GM12878 (cell line): ENCODE data around the gene ADGRV1. TPM values are rescaled to one million over a fixed set of nuclear protein-coding genes. Genes with fewer than 3 reads are reported as not detected.

ENCODE experiments used
- E4F1 ChIP-seq: fragments of 450-650 bp; IDR thresholded peaks from 2 replicates; pipeline ENCODE4 v1.6.1; 2018; ENCODE audit warnings: borderline replicate concordance, mild to moderate bottlenecking; ENCODE audit not compliant: partially characterized antibody
- ESRRA ChIP-seq: IDR thresholded peaks from 2 replicates; pipeline ENCODE4 v1.6.1; 2012; ENCODE audit warnings: mild to moderate bottlenecking, low read length, improper control_type of control experiment
- MEF2B ChIP-seq: fragments of 450-650 bp; IDR thresholded peaks from 2 replicates; pipeline ENCODE4 v1.6.1; 2018; ENCODE audit warnings: mild to moderate bottlenecking, moderate library complexity; ENCODE audit not compliant: partially characterized antibody, poor library complexity, severe bottlenecking
- NFYB ChIP-seq: IDR thresholded peaks from 2 replicates; pipeline ENCODE4 v1.6.1; 2011; ENCODE audit warnings: low read depth, mild to moderate bottlenecking, low read length, improper control_type of control experiment, moderate library complexity; ENCODE audit not compliant: insufficient read depth
- RAD21 ChIP-seq: IDR thresholded peaks from 2 replicates; pipeline ENCODE4 v1.6.1; 2011; ENCODE audit warnings: mild to moderate bottlenecking, low read depth, low read length, moderate library complexity; ENCODE audit not compliant: insufficient read depth
- RUNX3 ChIP-seq: IDR thresholded peaks from 2 replicates; pipeline ENCODE4 v1.6.1; 2012; ENCODE audit warnings: low read length, inconsistent platforms
- SMAD5 ChIP-seq: IDR thresholded peaks from 2 replicates; pipeline ENCODE4 v1.6.1; 2016; ENCODE audit warnings: antibody characterized with exemption, low read depth
- SREBF1 ChIP-seq: IDR thresholded peaks from 2 replicates; pipeline ENCODE4 v1.6.1; 2012; ENCODE audit warnings: mild to moderate bottlenecking, low read length
- STAT1 ChIP-seq: fragments of 450-650 bp; conservative IDR thresholded peaks from 2 replicates; pipeline ENCODE4 v1.6.1; 2014; ENCODE audit warnings: antibody characterized with exemption, mild to moderate bottlenecking
- ZBTB40 ChIP-seq: fragments of 450-650 bp; IDR thresholded peaks from 2 replicates; pipeline ENCODE4 v1.6.1; 2016; ENCODE audit warnings: mild to moderate bottlenecking, moderate library complexity, borderline replicate concordance
- ZNF217 ChIP-seq: fragments of 450-650 bp; IDR thresholded peaks from 2 replicates; pipeline ENCODE4 v1.6.1; 2017; ENCODE audit warnings: antibody characterized with exemption, mild to moderate bottlenecking
- polyA plus RNA-seq, 11 experiments: library from polyadenylated mRNA; depleted of rRNA in 4 of 11; unstranded in 6 of 11; stranded (reverse) in 5 of 11; fragments of >200 nt; fragmentation: Nextera tagmentation in 4 of 11; fragmentation: Illumina TruSeq in 1 of 11; extraction: Ambion mirVana in 4 of 11; extraction: Trizol in 1 of 11; gene quantifications; 1 replicate in 1 of 11; 2 replicates in 10 of 11; pipeline versions ENCODE4 v1.2.1 to v1.2.3, GENCODE V29; 2011 to 2016; ENCODE audit warnings: inconsistent platforms in 2 of 11, missing spikeins in 2 of 11, low read depth in 1 of 11
- total RNA-seq, 4 experiments: library from RNA; depleted of rRNA in 3 of 4; stranded (reverse); fragments of >200 nt in 3 of 4; fragmentation: Illumina TruSeq in 1 of 4; extraction: Trizol in 1 of 4; gene quantifications; 2 replicates each; pipeline versions ENCODE4 v1.2.1 to v1.2.3, GENCODE V29; 2013 to 2021
- TF ChIP-seq, protein P1 (sequence below): fragments of 150-350 bp; IDR thresholded peaks from 2 replicates; pipeline ENCODE4 v1.6.1; 2014; ENCODE audit warnings: mild to moderate bottlenecking, low read depth, low read length
- TF ChIP-seq, protein P2 (sequence below), 3 experiments: IDR thresholded peaks in 2 of 3; conservative IDR thresholded peaks in 1 of 3; 2 replicates each; pipeline ENCODE4 v1.5.1; 2011; ENCODE audit warnings: low read depth in 3 of 3, low read length in 3 of 3, mild to moderate bottlenecking in 3 of 3, control low read depth in 2 of 3, moderate library complexity in 2 of 3, inconsistent platforms in 1 of 3, mixed read lengths in 1 of 3; ENCODE audit not compliant: control insufficient read depth in 2 of 3, insufficient read depth in 1 of 3; ENCODE audit errors: extremely low read depth in 1 of 3

Gene ADGRV1
- total and polyA plus RNA-seq, 10 of the 15 experiments (the other 5 are each of a cell fraction or from before 2014, with no cell fraction given), result 0.04 to 8.1 (median 0.16) TPM; not detected in 1

DNA sequence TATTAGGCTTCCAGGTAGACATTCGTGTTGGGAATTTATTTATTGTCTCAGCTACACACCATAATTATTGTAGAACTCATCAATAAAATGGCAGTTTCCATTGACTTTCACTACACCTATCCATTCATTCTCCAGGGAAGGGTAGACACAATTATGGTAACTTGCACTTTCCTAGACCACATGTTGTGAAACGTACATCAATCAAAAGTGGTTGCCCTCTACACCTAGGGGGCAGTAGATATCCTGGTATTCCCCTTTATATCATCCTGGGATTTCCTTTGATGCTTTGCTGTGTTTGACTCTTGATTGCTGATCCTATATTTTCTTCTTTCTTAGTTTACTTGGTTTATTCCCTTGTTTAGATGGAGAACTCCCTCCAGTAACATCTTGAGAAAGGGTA is 47.9 kb downstream of the ADGRV1 start (continued):
- TF ChIP-seq ZBTB40 (no peak), STAT1 (no peak), ZNF217 (no peak), ESRRA (no peak), NFYB (no peak), SREBF1 (no peak), E4F1 (no peak), RAD21 (peak; percentile 44), MEF2B (no peak), RUNX3 (peak; percentile 22; the same call in 1 of the 2 replicates), SMAD5 (no peak)
- TF ChIP-seq, protein P1, sequence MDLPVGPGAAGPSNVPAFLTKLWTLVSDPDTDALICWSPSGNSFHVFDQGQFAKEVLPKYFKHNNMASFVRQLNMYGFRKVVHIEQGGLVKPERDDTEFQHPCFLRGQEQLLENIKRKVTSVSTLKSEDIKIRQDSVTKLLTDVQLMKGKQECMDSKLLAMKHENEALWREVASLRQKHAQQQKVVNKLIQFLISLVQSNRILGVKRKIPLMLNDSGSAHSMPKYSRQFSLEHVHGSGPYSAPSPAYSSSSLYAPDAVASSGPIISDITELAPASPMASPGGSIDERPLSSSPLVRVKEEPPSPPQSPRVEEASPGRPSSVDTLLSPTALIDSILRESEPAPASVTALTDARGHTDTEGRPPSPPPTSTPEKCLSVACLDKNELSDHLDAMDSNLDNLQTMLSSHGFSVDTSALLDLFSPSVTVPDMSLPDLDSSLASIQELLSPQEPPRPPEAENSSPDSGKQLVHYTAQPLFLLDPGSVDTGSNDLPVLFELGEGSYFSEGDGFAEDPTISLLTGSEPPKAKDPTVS, result no peak
- TF ChIP-seq, protein P2, sequence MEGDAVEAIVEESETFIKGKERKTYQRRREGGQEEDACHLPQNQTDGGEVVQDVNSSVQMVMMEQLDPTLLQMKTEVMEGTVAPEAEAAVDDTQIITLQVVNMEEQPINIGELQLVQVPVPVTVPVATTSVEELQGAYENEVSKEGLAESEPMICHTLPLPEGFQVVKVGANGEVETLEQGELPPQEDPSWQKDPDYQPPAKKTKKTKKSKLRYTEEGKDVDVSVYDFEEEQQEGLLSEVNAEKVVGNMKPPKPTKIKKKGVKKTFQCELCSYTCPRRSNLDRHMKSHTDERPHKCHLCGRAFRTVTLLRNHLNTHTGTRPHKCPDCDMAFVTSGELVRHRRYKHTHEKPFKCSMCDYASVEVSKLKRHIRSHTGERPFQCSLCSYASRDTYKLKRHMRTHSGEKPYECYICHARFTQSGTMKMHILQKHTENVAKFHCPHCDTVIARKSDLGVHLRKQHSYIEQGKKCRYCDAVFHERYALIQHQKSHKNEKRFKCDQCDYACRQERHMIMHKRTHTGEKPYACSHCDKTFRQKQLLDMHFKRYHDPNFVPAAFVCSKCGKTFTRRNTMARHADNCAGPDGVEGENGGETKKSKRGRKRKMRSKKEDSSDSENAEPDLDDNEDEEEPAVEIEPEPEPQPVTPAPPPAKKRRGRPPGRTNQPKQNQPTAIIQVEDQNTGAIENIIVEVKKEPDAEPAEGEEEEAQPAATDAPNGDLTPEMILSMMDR (IDR thresholded peaks at IDR 0.05 in 2 of 3, conservative IDR thresholded peaks at IDR 0.05 in 1 of 3; ENCODE audit: control insufficient read depth in 2 of 3, extremely low read depth in 1 of 3, insufficient read depth in 1 of 3, low read depth in 3 of 3, low read length in 3 of 3), result peak; percentile 31 to 41 (median 41); a peak in 4 of 6 replicates
